IMR-90 (cell line): Measurements from ENCODE around the gene MCCD1. TPM values are rescaled to one million over a fixed set of nuclear protein-coding genes. Genes with fewer than 3 reads are reported as not detected.

ENCODE experiments used
- ATAC-seq: fragments of 200-7000 bp; cut with Tn5 transposase; 2 replicates; pipeline ENCODE4 v1.9.1; 2020; ENCODE audit warnings: low read depth, mild to moderate bottlenecking, moderate library complexity
- Bru-seq: library from RNA; stranded (reverse); fragments of 400-500 nt; gene quantifications from one replicate; lab custom pipeline; 2021; lab: Mats Ljungman, UMichigan
- BruChase-seq, 2 experiments: library from RNA; stranded (reverse); fragments of 400-500 nt; gene quantifications; one replicate each; lab custom pipeline; 2021; lab: Mats Ljungman, UMichigan
- BruUV-seq: library from RNA; stranded (reverse); fragments of 400-500 nt; replicated peaks from 2 replicates; lab custom pipeline; 2021; lab: Mats Ljungman, UMichigan
- CTCF ChIA-PET: fragments of 300-600 bp; formaldehyde crosslinking; extraction: SDS; loops from one replicate; lab custom pipeline; 2021; ENCODE audit warnings: antibody characterized with exemption; lab: Yijun Ruan, JAX
- POLR2A ChIA-PET: fragments of 300-600 bp; sonication (Branson Sonifier 250); formaldehyde crosslinking; loops from one replicate; lab custom pipeline; 2022; ENCODE audit warnings: antibody characterized with exemption; ENCODE audit not compliant: unreplicated experiment; lab: Charles Lee
- DNase-seq: peaks from one replicate; pipeline ENCODE4 v3.0.0; 2013
- H2AFZ ChIP-seq: replicated peaks from 2 replicates; pipeline ENCODE3; 2013; ENCODE audit warnings: low read length, mild to moderate bottlenecking; ENCODE audit not compliant: poor library complexity
- H2AK5ac ChIP-seq: 2 replicates; pipeline ENCODE4 v1.6.1; 2013; ENCODE audit warnings: low read depth, low read length, inconsistent platforms
- H2AK9ac ChIP-seq: replicated peaks from 2 replicates; pipeline ENCODE3; 2013; ENCODE audit warnings: mild to moderate bottlenecking, low read depth, low read length, moderate library complexity; ENCODE audit not compliant: poor library complexity
- H2BK120ac ChIP-seq: 2 replicates; pipeline ENCODE4 v1.6.1; 2013; ENCODE audit warnings: low read depth, low read length, inconsistent platforms
- H2BK15ac ChIP-seq: 3 replicates; pipeline ENCODE4 v1.6.1; 2013; ENCODE audit warnings: low read depth, low read length, inconsistent platforms
- H2BK20ac ChIP-seq: 2 replicates; pipeline ENCODE4 v1.6.1; 2013; ENCODE audit warnings: low read depth, mild to moderate bottlenecking, inconsistent platforms, low read length, moderate library complexity
- H2BK5ac ChIP-seq: 2 replicates; pipeline ENCODE4 v1.6.1; 2013; ENCODE audit warnings: mild to moderate bottlenecking, low read depth, low read length, inconsistent platforms; ENCODE audit not compliant: poor library complexity, severe bottlenecking
- H3K14ac ChIP-seq: replicated peaks from 2 replicates; pipeline ENCODE4 v1.6.1; 2013; ENCODE audit warnings: low read depth, low read length, inconsistent platforms
- H3K18ac ChIP-seq: 2 replicates; pipeline ENCODE4 v1.6.1; 2013; ENCODE audit warnings: low read depth, low read length, control low read depth
- H3K23ac ChIP-seq: 2 replicates; pipeline ENCODE4 v1.6.1; 2013; ENCODE audit warnings: low read depth, low read length, inconsistent platforms
- H3K27ac ChIP-seq: 2 replicates; pipeline ENCODE4 v1.5.1; 2013; ENCODE audit warnings: mild to moderate bottlenecking, control low read depth, low read length; ENCODE audit not compliant: insufficient read depth
- H3K27me3 ChIP-seq: 2 replicates; pipeline ENCODE4 v1.6.1; 2013; ENCODE audit warnings: low read length; ENCODE audit not compliant: control insufficient read depth, insufficient read depth
- H3K36me3 ChIP-seq: 2 replicates; pipeline ENCODE4 v1.6.1; 2013; ENCODE audit warnings: low read length, mixed read lengths; ENCODE audit not compliant: control insufficient read depth, insufficient read depth
- H3K4ac ChIP-seq: 2 replicates; pipeline ENCODE4 v1.6.1; 2013; ENCODE audit warnings: low read depth, low read length, inconsistent platforms
- H3K4me1 ChIP-seq: 2 replicates; pipeline ENCODE4 v1.6.1; 2013; ENCODE audit warnings: low read length, mixed read lengths; ENCODE audit not compliant: control insufficient read depth, insufficient read depth
- H3K4me2 ChIP-seq: 2 replicates; pipeline ENCODE4 v1.6.1; 2013; ENCODE audit warnings: low read depth, mild to moderate bottlenecking, control low read depth, low read length, moderate library complexity
- H3K4me3 ChIP-seq: 2 replicates; pipeline ENCODE4 v1.5.1; 2013; ENCODE audit warnings: low read depth, mild to moderate bottlenecking, control low read depth, low read length, moderate library complexity; ENCODE audit not compliant: insufficient read depth
- H3K56ac ChIP-seq: 2 replicates; pipeline ENCODE4 v1.6.1; 2013; ENCODE audit warnings: low read length, inconsistent platforms; ENCODE audit not compliant: insufficient read depth; ENCODE audit errors: extremely low read depth
- H3K79me1 ChIP-seq, 2 experiments: 2 replicates each; pipeline ENCODE4 v1.6.1; 2013; ENCODE audit warnings: low read length in 2 of 2, inconsistent platforms in 1 of 2, low read depth in 1 of 2
- H3K9ac ChIP-seq: 2 replicates; pipeline ENCODE4 v1.6.1; 2013; ENCODE audit warnings: low read depth, low read length, control low read depth
- H3K9me1 ChIP-seq: 2 replicates; pipeline ENCODE4 v1.6.1; 2013; ENCODE audit warnings: low read length, inconsistent platforms; ENCODE audit not compliant: insufficient read depth
- H3K9me3 ChIP-seq: 2 replicates; pipeline ENCODE4 v1.6.1; 2013; ENCODE audit warnings: low read length; ENCODE audit not compliant: control insufficient read depth, insufficient read depth
- H4K20me1 ChIP-seq: 2 replicates; pipeline ENCODE4 v1.6.1; 2013; ENCODE audit warnings: low read length, inconsistent platforms; ENCODE audit not compliant: insufficient read depth
- H4K5ac ChIP-seq: 2 replicates; pipeline ENCODE4 v1.6.1; 2013; ENCODE audit warnings: mild to moderate bottlenecking, low read depth, low read length, control low read depth
- H4K8ac ChIP-seq, 2 experiments: 2 replicates each; pipeline ENCODE4 v1.6.1; 2013; ENCODE audit warnings: low read depth in 2 of 2, low read length in 2 of 2, control low read depth in 1 of 2, inconsistent platforms in 1 of 2
- H4K91ac ChIP-seq: 2 replicates; pipeline ENCODE4 v1.6.1; 2013; ENCODE audit warnings: low read depth, low read length, inconsistent platforms; ENCODE audit not compliant: insufficient read depth
- BHLHE40 ChIP-seq: fragments of 150-350 bp; IDR thresholded peaks from 2 replicates; pipeline ENCODE4 v1.6.1; 2016; ENCODE audit warnings: mild to moderate bottlenecking, low read depth, low read length
- CEBPB ChIP-seq: IDR thresholded peaks from 2 replicates; pipeline ENCODE4 v1.6.1; 2012; ENCODE audit warnings: low read depth, low read length, improper control_type of control experiment
- CHD1 ChIP-seq: IDR thresholded peaks from 2 replicates; pipeline ENCODE4 v1.6.1; 2012; ENCODE audit warnings: low read depth, low read length, improper control_type of control experiment
- ELK1 ChIP-seq: fragments of 150-350 bp; IDR thresholded peaks from 2 replicates; pipeline ENCODE4 v1.6.1; 2016; ENCODE audit warnings: low read depth, mild to moderate bottlenecking, low read length, moderate library complexity, borderline replicate concordance
- FOS ChIP-seq: fragments of 150-350 bp; IDR thresholded peaks from 2 replicates; pipeline ENCODE4 v1.6.1; 2016; ENCODE audit warnings: low read depth, low read length
- MAFK ChIP-seq: IDR thresholded peaks from 2 replicates; pipeline ENCODE4 v1.6.1; 2012; ENCODE audit warnings: low read depth, low read length, improper control_type of control experiment
- MXI1 ChIP-seq: IDR thresholded peaks from 2 replicates; pipeline ENCODE4 v1.6.1; 2012; ENCODE audit warnings: low read depth, mild to moderate bottlenecking, low read length, moderate library complexity, borderline replicate concordance
- NFE2L2 ChIP-seq: fragments of 150-350 bp; IDR thresholded peaks from 2 replicates; pipeline ENCODE4 v1.6.1; 2016; ENCODE audit warnings: low read depth, mild to moderate bottlenecking, low read length
- POLR2A ChIP-seq: IDR thresholded peaks from 2 replicates; pipeline ENCODE4 v1.6.1; 2012; ENCODE audit warnings: mild to moderate bottlenecking, low read depth, low read length
- RAD21 ChIP-seq: IDR thresholded peaks from 2 replicates; pipeline ENCODE4 v1.6.1; 2012; ENCODE audit warnings: low read length, improper control_type of control experiment
- RCOR1 ChIP-seq: IDR thresholded peaks from 2 replicates; pipeline ENCODE4 v1.6.1; 2012; ENCODE audit warnings: mild to moderate bottlenecking, low read length, improper control_type of control experiment; ENCODE audit not compliant: insufficient replicate concordance
- RFX5 ChIP-seq: IDR thresholded peaks from 2 replicates; pipeline ENCODE4 v1.8.0; 2012; ENCODE audit warnings: low read depth, mild to moderate bottlenecking, low read length, moderate library complexity
- SMC3 ChIP-seq: fragments of 150-350 bp; IDR thresholded peaks from 2 replicates; pipeline ENCODE4 v1.6.1; 2016; ENCODE audit warnings: low read depth, mild to moderate bottlenecking, antibody characterized with exemption, low read length, moderate library complexity
- USF2 ChIP-seq: fragments of 150-350 bp; IDR thresholded peaks from 2 replicates; pipeline ENCODE4 v1.6.1; 2017; ENCODE audit warnings: mild to moderate bottlenecking, antibody characterized with exemption, low read length, low read depth
- WGBS, 2 experiments: methylation state at CpG; one replicate each; pipeline versions ENCODE4 v1.1.5 to v1.1.7; 2013; ENCODE audit warnings: missing lambda C conversion rate in 2 of 2; ENCODE audit not compliant: insufficient read length in 1 of 2; ENCODE audit errors: extremely low coverage in 2 of 2; 5-methylcytosine and 5-hydroxymethylcytosine counted together
- dilution Hi-C: fragments of 300-500 bp; cut with HindIII; formaldehyde crosslinking; loops from one replicate; pipeline ENCODE4 v1.14.3; 2018; ENCODE audit warnings: low sequenced_read_pairs; ENCODE audit not compliant: unreplicated experiment
- in situ Hi-C: fragments of 300-500 bp; cut with MboI; formaldehyde crosslinking; loops from 3 replicates; pipeline ENCODE4 v1.14.3; 2019; ENCODE audit warnings: low sequenced_read_pairs, inconsistent platforms, mixed read lengths
- intact Hi-C: fragments of 100-400 bp; cut with micrococcal nuclease; formaldehyde crosslinking; loops from 2 replicates; pipeline ENCODE4 v1.10.0; 2022
- long read RNA-seq: library from polyadenylated mRNA; unstranded; transcript quantifications from one replicate; pipeline ENCODE4 v2.0.0, GENCODE V29; 2021; ENCODE audit not compliant: unreplicated experiment
- polyA plus RNA-seq, 3 experiments: library from polyadenylated mRNA; depleted of rRNA; stranded (reverse); fragments of >200 nt; gene quantifications; 2 replicates each; pipeline ENCODE4 v1.2.3, GENCODE V29; 2012; ENCODE audit warnings: low replicate concordance in 1 of 3
- total RNA-seq: library from RNA; depleted of rRNA; stranded (reverse); fragments of >200 nt; gene quantifications from 2 replicates; pipeline ENCODE4 v1.2.3, GENCODE V29; 2012; rRNA removed
- TF ChIP-seq, protein P1 (sequence below): conservative IDR thresholded peaks from 2 replicates; pipeline ENCODE4 v1.5.1; 2012; ENCODE audit warnings: mild to moderate bottlenecking, low read depth, low read length, improper control_type of control experiment

Gene MCCD1
- total RNA-seq (not detected in 2 replicates), polyA plus RNA-seq (2012; rRNA removed) (not detected in 2 replicates), Bru-seq, nascent RNA (not detected), BruChase-seq, experiment 1, labeled RNA remaining after a 6-hour chase (not detected), BruChase-seq, experiment 2, labeled RNA remaining after a 2-hour chase (not detected)
- not detected in 2 replicates for polyA plus RNA-seq (2012; cell fraction: cytosol; rRNA removed)
- polyA plus RNA-seq (2012; cell fraction: nucleus; rRNA removed; ENCODE audit: low replicate concordance) = not detected in 2 replicates
- long read RNA-seq = 0 reads

DNA sequence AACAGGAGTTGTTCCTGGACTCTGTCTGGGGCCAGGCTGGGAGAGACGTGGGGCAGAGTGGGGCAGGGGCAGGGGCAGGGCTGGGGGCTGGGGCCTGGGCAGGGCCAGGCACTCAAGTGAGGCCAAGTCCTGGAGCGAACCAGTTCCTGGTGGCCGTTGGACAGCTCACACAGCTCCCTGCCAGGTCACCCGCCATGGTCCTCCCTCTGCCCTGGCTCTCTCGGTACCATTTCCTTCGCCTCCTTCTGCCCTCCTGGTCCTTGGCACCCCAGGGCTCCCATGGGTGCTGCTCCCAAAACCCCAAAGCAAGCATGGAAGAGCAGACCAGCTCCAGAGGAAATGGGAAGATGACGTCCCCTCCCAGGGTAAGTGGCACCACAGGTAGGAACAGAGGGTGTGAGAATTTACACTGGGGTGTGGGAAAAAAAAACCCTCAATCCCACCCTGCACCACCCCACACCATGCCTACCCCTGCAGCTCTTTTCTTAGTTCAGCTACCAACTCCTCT lies at the start of gene MCCD1:
Gene MCCD1, plus strand, starts transcription at position 142 of the 508 bp plus-strand sequence. Its CDS starts 53 bp downstream, at position 195.
- H3K79me1 ChIP-seq = peaks cover 18 to 55% of the 10 kb centered on the region in 2 experiments; a peak in 3 of 4 replicates
- DNase-seq = no peak
- no peak within 1 kb of the TSS for H2BK5ac ChIP-seq
- peaks cover 20% of the 10 kb centered on the region for H3K9me1 ChIP-seq
- H2BK15ac ChIP-seq = no peak within 1 kb of the TSS
- H3K4me3 ChIP-seq = no peak within 1 kb of the TSS
- dilution Hi-C loops = no loop called here
- peaks cover 52% of the 10 kb centered on the region for H4K20me1 ChIP-seq
- H3K9ac ChIP-seq = no peak within 1 kb of the TSS
- POLR2A ChIA-PET = no interaction called here
- no peak within 1 kb of the TSS for H4K8ac ChIP-seq
- no TSS peak for BruUV-seq
- no peak within 1 kb of the TSS for H4K91ac ChIP-seq
- H2BK120ac ChIP-seq = no peak within 1 kb of the TSS
- no peaks in the 10 kb centered on the region for H3K27me3 ChIP-seq
- H3K18ac ChIP-seq = no peak within 1 kb of the TSS
- H3K4ac ChIP-seq = no peak within 1 kb of the TSS
- in situ Hi-C loops = no loop called here
- intact Hi-C loops = loop anchor here (5.0 kb wide), 1 partner anchor 37 kb away; no protein-coding TSS in a partner anchor
- H2AK9ac ChIP-seq = no peak within 1 kb of the TSS
- H2AFZ ChIP-seq = no peak within 1 kb of the TSS
- 63% methylated on average over 3 of the region's 7 CpGs; no CpG with 5 or more reads in 1 of the 2 experiments for WGBS, 2 experiments
- H3K14ac ChIP-seq = no peak within 1 kb of the TSS
- H3K36me3 ChIP-seq = peaks cover 46% of the 10 kb centered on the region
- H3K27ac ChIP-seq = no peak within 1 kb of the TSS
- H3K9me3 ChIP-seq = no peaks in the 10 kb centered on the region
- 0 out of 2 replicates have a peak, but pooled peaks have one; percentile 2 for ATAC-seq
- H2BK20ac ChIP-seq = no peak within 1 kb of the TSS
- H3K4me1 ChIP-seq = peaks cover 10% of the 10 kb centered on the region
- no peak within 1 kb of the TSS for H3K4me2 ChIP-seq
- H3K23ac ChIP-seq = no peak within 1 kb of the TSS
- no peak within 1 kb of the TSS for H2AK5ac ChIP-seq
- no peak within 1 kb of the TSS for H3K56ac ChIP-seq
- CTCF ChIA-PET = no interaction called here
- H4K5ac ChIP-seq = no peak within 1 kb of the TSS
- TF ChIP-seq, protein P1, sequence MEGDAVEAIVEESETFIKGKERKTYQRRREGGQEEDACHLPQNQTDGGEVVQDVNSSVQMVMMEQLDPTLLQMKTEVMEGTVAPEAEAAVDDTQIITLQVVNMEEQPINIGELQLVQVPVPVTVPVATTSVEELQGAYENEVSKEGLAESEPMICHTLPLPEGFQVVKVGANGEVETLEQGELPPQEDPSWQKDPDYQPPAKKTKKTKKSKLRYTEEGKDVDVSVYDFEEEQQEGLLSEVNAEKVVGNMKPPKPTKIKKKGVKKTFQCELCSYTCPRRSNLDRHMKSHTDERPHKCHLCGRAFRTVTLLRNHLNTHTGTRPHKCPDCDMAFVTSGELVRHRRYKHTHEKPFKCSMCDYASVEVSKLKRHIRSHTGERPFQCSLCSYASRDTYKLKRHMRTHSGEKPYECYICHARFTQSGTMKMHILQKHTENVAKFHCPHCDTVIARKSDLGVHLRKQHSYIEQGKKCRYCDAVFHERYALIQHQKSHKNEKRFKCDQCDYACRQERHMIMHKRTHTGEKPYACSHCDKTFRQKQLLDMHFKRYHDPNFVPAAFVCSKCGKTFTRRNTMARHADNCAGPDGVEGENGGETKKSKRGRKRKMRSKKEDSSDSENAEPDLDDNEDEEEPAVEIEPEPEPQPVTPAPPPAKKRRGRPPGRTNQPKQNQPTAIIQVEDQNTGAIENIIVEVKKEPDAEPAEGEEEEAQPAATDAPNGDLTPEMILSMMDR = no peak
- TF ChIP-seq RFX5 = no peak
- TF ChIP-seq ELK1 = no peak
- no peak for TF ChIP-seq BHLHE40
- no peak for TF ChIP-seq RCOR1
- no peak for TF ChIP-seq USF2
- TF ChIP-seq NFE2L2 = no peak
- no peak for TF ChIP-seq POLR2A
- no peak for TF ChIP-seq RAD21
- no peak for TF ChIP-seq FOS
- TF ChIP-seq SMC3 = no peak
- TF ChIP-seq MAFK = no peak
- no peak for TF ChIP-seq MXI1
- TF ChIP-seq CEBPB = no peak
- TF ChIP-seq CHD1 = no peak
